Spleen (tissue), 7 donors: Measurements from ENCODE around the gene TMEM186.

ENCODE experiments used
- POLR2A ChIP-seq, 3 donors: fragments of 450-650 bp; IDR thresholded peaks; one replicate each; pipeline ENCODE4 v1.5.1; 2017; ENCODE audit warnings: antibody characterized with exemption in 3 of 3, mild to moderate bottlenecking in 1 of 3
- POLR2AphosphoS5 ChIP-seq, 3 donors: sonication (generic); formaldehyde crosslinking; IDR thresholded peaks; one replicate each; pipeline ENCODE4 v1.5.1; 2017; ENCODE audit warnings: antibody characterized with exemption in 3 of 3
- TF ChIP-seq, protein P1 (sequence below), 11 experiments: fragments of 200-600 bp in 7 of 11; fragments of 450-650 bp in 4 of 11; sonication (generic) in 4 of 11; IDR thresholded peaks in 8 of 11; conservative IDR thresholded peaks in 3 of 11; 1 replicate in 7 of 11; 2 replicates in 4 of 11; pipeline versions ENCODE4 v1.4.0 to v1.8.0; 2016 to 2021; ENCODE audit warnings: antibody characterized with exemption in 11 of 11, inconsistent platforms in 4 of 11, mild to moderate bottlenecking in 1 of 11
- donor health status: DM: no; HTN: no; CAD: no; lungs with moderate emphysema.
- donor health status: DM: no; HTN: no; CAD: no.
- donor health status: DM: no; HTN: no; CAD: no.

DNA sequence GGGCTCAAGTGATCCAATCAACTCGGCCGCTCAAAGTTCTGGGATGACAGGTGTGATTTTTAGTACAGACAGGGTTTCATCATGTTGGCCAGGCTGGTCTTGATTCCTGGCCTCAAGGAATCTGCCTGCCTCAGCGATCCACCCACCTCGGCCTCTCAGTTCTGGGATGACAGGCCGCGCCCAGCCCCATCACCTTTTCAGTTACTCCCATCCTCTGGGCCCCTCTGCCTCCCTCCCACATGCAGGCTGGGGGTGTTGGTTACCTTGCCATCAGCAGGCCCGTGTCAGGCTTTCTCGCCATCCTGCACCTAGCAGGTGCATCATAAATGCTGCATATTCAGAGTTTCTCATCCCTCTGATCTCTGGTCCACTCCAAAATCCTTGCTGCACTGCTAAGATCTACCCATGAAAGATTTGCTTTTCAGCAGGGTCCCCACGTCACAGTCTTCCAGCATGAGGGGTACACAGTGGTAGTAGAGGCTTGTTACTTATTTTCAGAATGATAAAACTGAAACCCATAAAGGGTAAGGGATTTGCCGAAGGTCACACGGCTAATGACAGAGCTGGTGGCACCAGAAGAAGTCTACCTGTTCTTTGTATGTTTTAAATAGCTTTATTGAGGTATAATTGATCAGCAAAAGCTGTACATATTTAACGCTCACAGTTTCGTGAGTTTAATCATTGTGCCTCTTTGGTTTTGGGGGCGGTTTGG is 16.8 kb upstream of the TMEM186 start:
- TF ChIP-seq, protein P1, sequence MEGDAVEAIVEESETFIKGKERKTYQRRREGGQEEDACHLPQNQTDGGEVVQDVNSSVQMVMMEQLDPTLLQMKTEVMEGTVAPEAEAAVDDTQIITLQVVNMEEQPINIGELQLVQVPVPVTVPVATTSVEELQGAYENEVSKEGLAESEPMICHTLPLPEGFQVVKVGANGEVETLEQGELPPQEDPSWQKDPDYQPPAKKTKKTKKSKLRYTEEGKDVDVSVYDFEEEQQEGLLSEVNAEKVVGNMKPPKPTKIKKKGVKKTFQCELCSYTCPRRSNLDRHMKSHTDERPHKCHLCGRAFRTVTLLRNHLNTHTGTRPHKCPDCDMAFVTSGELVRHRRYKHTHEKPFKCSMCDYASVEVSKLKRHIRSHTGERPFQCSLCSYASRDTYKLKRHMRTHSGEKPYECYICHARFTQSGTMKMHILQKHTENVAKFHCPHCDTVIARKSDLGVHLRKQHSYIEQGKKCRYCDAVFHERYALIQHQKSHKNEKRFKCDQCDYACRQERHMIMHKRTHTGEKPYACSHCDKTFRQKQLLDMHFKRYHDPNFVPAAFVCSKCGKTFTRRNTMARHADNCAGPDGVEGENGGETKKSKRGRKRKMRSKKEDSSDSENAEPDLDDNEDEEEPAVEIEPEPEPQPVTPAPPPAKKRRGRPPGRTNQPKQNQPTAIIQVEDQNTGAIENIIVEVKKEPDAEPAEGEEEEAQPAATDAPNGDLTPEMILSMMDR (IDR thresholded peaks at IDR 0.05 in 8 of 11, conservative IDR thresholded peaks at IDR 0.05 in 3 of 11), result no peak
- no peak for TF ChIP-seq POLR2AphosphoS5 (IDR thresholded peaks at IDR 0.05)
- TF ChIP-seq POLR2A (IDR thresholded peaks at IDR 0.05), result no peak
